Iris pigment epithelial cell (primary cell): ENCODE data around the gene CNDP1.
"Not testable (repeated sequence)": the region's sequence is repeated elsewhere in the genome, so short reads cannot be mapped to it uniquely, and the experiment has no call there.

Source experiments
- DNase-seq: peaks from one replicate; pipeline ENCODE4 v3.0.0-alpha.2; 2011; ENCODE audit warnings: low read depth

Gene CNDP1

GRCh38 chr18:74521068-74521725 lies 13.1 kb upstream of the CNDP1 start:
- DNase-seq: no peak

GRCh38 chr18:74522635-74523548 lies 11.4 kb upstream of the CNDP1 start:
- DNase-seq: no peak

- no peak for DNase-seq
These were observed 10.2 kb upstream of the CNDP1 start for GRCh38 chr18:74524097-74524496.

GRCh38 chr18:74524915-74525314 lies 9.4 kb upstream of the CNDP1 start:
- DNase-seq: not testable (repeated sequence)

- DNase-seq: no peak
These were observed 8.6 kb upstream of the CNDP1 start for GRCh38 chr18:74525741-74526140.

GRCh38 chr18:74526488-74526887 lies 7.8 kb upstream of the CNDP1 start:
- no peak for DNase-seq

- no peak for DNase-seq
These were observed 5.8 kb upstream of the CNDP1 start for GRCh38 chr18:74528478-74528877.

GRCh38 chr18:74528913-74529312 lies 5.4 kb upstream of the CNDP1 start:
- DNase-seq: no peak

- no peak for DNase-seq
These were observed 4.9 kb upstream of the CNDP1 start for GRCh38 chr18:74529378-74529777.

GRCh38 chr18:74529811-74530583 lies 4.3 kb upstream of the CNDP1 start:
- DNase-seq: no peak

- no peak for DNase-seq
These were observed 3.8 kb upstream of the CNDP1 start for GRCh38 chr18:74530584-74530862.

GRCh38 chr18:74531043-74531442 lies 3.3 kb upstream of the CNDP1 start:
- DNase-seq: no peak

GRCh38 chr18:74532511-74533025 lies 1.7 kb upstream of the CNDP1 start:
- no peak for DNase-seq

- no peak for DNase-seq
These were observed 634 bp upstream of the CNDP1 start for GRCh38 chr18:74533666-74534065.

- no peak for DNase-seq
These were observed 815 bp downstream of the CNDP1 start for GRCh38 chr18:74534981-74535649.

- DNase-seq: no peak
These were observed 5.0 kb downstream of the CNDP1 start for GRCh38 chr18:74539289-74539688.

- no peak for DNase-seq
These were observed 6.5 kb downstream of the CNDP1 start for GRCh38 chr18:74540652-74541421.

GRCh38 chr18:74541703-74542555 lies 7.6 kb downstream of the CNDP1 start:
- DNase-seq: no peak

GRCh38 chr18:74544898-74545297 lies 10.6 kb downstream of the CNDP1 start:
- no peak for DNase-seq

GRCh38 chr18:74546007-74546406 lies 11.7 kb downstream of the CNDP1 start:
- DNase-seq: no peak
